Upper lobe of right lung (tissue), 1 donor: ENCODE measurements around the gene SLC2A2. TPM values are rescaled to one million over a fixed set of nuclear protein-coding genes. Genes with fewer than 3 reads are reported as not detected.
A peak's percentile ranks its signal among the peaks of the same experiment; 100 is the strongest.

Source experiments
- ATAC-seq: fragments of 200-7000 bp; cut with Tn5 transposase; one replicate; pipeline ENCODE4 v1.9.1; 2020; ENCODE audit warnings: mild to moderate bottlenecking, moderate library complexity
- DNase-seq: peaks from one replicate; pipeline ENCODE4 v3.0.0-alpha.2; 2020
- H3K27ac ChIP-seq: fragments of 200-600 bp; one replicate; pipeline ENCODE4 v1.8.0; 2022
- H3K27me3 ChIP-seq: fragments of 200-600 bp; one replicate; pipeline ENCODE4 v1.8.0; 2022; ENCODE audit warnings: mild to moderate bottlenecking
- H3K36me3 ChIP-seq: fragments of 200-600 bp; one replicate; pipeline ENCODE4 v1.8.0; 2022
- H3K4me1 ChIP-seq: fragments of 200-600 bp; one replicate; pipeline ENCODE4 v1.8.0; 2022
- H3K4me3 ChIP-seq: fragments of 200-600 bp; one replicate; pipeline ENCODE4 v1.8.0; 2022; ENCODE audit warnings: mild to moderate bottlenecking
- H3K9me3 ChIP-seq: fragments of 200-600 bp; one replicate; pipeline ENCODE4 v1.8.0; 2022
- intact Hi-C: fragments of 100-400 bp; cut with DNase I; formaldehyde crosslinking; loops from one replicate; pipeline ENCODE4 v1.11.0; 2022
- total RNA-seq: library from RNA; stranded (reverse); fragmentation: NEBNext Ultra II Directional; extraction: Animal tissue kit (Norgen Biotek cat#: 25700); gene quantifications from one replicate; pipeline ENCODE4 v1.2.1, GENCODE V29; 2021
- TF ChIP-seq, protein P1 (sequence below): fragments of 200-600 bp; IDR thresholded peaks from one replicate; pipeline ENCODE4 v1.8.0; 2022; ENCODE audit warnings: antibody characterized with exemption
- donor health status: DM: no; HTN: yes; CAD: no; lungs with severe emphysema.

SLC2A2 gene
- total RNA-seq, 1 donor from 2014 or later: not detected

DNA sequence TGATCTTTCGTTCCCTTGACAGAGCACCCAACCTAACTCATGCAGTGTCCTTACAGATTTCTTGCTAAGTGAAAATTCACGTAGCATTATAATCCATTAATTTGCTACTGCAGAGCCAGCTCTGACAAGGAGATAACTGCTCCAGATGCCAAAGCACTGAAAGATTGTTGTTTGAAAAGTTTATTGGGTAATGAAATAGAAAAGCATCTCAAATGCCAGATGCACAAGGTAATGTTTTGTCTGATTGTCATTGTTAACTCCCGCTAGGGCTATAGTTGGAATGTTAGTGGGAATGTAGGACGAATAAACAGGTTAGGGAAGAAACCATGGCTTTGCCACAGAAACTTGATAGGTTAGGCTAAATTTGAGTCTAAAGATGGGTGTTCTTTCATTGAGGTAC lies 20.2 kb upstream of the SLC2A2 start:
- Histone ChIP-seq H3K27ac (no peak overlapping the region), H3K9me3 (no peaks in the 10 kb centered on the region), H3K36me3 (no peaks in the 10 kb centered on the region), H3K4me1 (peaks cover 4% of the 10 kb centered on the region), H3K4me3 (no peak overlapping the region), H3K27me3 (peaks cover 6% of the 10 kb centered on the region)
- ATAC-seq: no peak
- intact Hi-C loops: loop anchor here (5.0 kb wide), 1 partner anchor 521 kb away; no protein-coding TSS in a partner anchor
- DNase-seq: no peak
- TF ChIP-seq, protein P1, sequence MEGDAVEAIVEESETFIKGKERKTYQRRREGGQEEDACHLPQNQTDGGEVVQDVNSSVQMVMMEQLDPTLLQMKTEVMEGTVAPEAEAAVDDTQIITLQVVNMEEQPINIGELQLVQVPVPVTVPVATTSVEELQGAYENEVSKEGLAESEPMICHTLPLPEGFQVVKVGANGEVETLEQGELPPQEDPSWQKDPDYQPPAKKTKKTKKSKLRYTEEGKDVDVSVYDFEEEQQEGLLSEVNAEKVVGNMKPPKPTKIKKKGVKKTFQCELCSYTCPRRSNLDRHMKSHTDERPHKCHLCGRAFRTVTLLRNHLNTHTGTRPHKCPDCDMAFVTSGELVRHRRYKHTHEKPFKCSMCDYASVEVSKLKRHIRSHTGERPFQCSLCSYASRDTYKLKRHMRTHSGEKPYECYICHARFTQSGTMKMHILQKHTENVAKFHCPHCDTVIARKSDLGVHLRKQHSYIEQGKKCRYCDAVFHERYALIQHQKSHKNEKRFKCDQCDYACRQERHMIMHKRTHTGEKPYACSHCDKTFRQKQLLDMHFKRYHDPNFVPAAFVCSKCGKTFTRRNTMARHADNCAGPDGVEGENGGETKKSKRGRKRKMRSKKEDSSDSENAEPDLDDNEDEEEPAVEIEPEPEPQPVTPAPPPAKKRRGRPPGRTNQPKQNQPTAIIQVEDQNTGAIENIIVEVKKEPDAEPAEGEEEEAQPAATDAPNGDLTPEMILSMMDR: no peak

DNA sequence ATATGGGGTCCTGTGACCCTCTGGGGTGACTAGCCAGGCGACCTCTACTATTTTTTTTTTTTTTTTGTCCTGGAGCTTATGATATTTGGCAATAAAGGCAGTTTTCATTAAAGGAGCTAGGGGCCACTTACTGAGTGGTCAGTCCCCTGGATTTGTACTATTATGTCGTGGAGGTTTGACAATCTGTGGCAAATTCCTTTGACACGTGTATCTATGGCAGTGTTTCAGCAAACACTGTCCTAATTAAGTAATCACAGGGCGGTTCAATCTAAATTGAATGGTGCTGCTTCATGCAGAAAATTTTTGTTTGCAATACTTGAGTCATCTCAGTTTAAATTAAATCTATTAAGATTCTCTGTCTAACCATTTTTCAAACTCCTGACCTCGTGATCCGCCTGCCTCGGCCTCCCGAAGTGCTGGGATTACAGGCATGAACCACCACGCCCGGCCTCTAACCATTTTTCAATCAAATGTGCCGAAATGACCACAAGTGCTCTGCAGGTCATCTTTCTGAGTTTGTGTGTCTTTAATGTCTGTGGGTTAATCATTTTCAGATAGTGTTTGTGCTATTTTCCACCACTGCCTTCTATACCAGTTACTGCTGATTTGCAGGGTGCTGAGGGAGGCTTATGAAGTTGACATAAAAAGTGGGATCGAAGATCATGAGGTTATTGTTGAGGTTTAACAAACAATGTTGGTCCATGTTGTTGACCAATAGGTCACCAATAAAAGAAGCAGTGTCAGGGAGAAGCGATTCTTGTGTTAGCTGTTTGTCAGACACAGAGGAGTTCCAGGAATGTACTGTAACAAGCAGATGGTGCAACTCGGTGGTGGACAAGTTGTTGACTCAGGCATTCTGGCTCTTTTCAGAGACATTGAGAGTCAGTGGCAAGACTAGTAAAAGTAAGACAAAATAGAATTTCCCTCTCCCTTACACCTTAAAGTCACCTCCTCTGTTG lies 18.6 kb upstream of the SLC2A2 start:
- ATAC-seq: peak; percentile 80
- Histone ChIP-seq H3K27ac (no peak overlapping the region), H3K4me3 (no peak overlapping the region), H3K4me1 (peaks cover 4% of the 10 kb centered on the region), H3K9me3 (no peaks in the 10 kb centered on the region), H3K27me3 (peaks cover 6% of the 10 kb centered on the region), H3K36me3 (no peaks in the 10 kb centered on the region)
- DNase-seq: no peak
- intact Hi-C loops: loop anchor here (5.0 kb wide), 1 partner anchor 522 kb away; no protein-coding TSS in a partner anchor
- TF ChIP-seq, protein P1: no peak

DNA sequence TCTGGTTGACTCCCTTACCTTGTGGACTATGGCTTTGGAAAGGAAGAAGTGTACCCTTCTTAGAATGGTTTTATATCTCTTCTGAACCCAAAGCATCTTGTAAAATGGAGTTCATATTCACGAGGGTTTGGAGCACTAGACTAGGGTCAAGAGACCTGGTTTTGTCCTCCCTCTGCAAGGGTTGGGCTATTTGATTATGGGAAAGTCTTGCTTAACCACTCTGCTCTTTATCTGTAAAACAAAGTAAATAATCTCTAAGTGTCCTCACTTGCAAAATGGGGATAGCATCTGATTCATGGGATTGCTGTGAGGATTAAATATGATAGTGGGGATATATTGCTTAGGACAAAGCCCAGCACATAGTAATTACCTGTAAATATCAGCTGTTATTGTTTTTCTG lies 17.9 kb upstream of the SLC2A2 start:
- ATAC-seq: no peak
- Histone ChIP-seq H3K27me3 (peaks cover 6% of the 10 kb centered on the region), H3K4me1 (peaks cover 4% of the 10 kb centered on the region), H3K36me3 (no peaks in the 10 kb centered on the region), H3K9me3 (no peaks in the 10 kb centered on the region), H3K4me3 (no peak overlapping the region), H3K27ac (no peak overlapping the region)
- DNase-seq: no peak
- TF ChIP-seq, protein P1: no peak
- intact Hi-C loops: no loop called here

DNA sequence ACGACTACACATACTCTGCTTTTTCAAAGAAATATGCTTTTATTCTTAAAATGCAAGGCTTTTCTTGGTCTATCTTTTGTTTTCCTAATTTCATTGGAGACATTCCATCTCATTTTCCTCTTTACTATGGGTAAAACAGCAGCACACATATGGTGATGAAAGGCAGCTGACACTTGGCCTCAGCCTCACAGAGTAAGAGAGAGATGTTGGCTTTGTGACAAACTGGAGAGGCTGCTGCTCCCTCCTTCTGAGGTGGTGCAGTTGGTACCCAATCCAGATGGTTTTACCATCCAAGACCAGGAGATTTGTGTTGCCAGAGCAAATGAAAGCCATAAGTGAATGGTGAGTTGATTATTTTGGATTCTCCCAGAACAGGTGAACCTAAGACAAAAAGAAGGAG lies 13.2 kb upstream of the SLC2A2 start:
- Histone ChIP-seq H3K27me3 (peaks cover 6% of the 10 kb centered on the region), H3K4me1 (peaks cover 4% of the 10 kb centered on the region), H3K4me3 (no peak overlapping the region), H3K9me3 (no peaks in the 10 kb centered on the region), H3K36me3 (no peaks in the 10 kb centered on the region), H3K27ac (no peak overlapping the region)
- TF ChIP-seq, protein P1: no peak
- intact Hi-C loops: no loop called here
- no peak for DNase-seq
- ATAC-seq: no peak

DNA sequence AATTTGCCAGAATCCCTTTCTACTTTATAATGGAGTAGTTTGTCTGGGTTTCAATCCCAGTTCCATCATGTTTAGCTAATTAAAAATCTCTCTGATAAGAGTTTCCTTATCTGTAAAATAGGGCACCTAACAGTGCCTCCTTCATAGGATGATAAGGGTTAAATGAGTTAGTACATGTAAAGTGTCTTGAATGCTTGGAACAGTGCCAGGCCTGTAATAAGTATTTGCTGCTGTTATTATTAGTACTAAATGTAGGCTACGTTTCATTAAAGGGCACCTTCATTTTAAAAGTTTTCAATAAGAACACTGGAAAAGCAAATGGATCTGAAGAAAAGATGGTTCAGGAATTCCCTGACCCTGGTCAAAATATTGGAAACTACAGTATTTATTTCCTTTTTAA lies 11.8 kb upstream of the SLC2A2 start:
- no peaks in the 10 kb centered on the region for H3K9me3 ChIP-seq
- no peaks in the 10 kb centered on the region for H3K36me3 ChIP-seq
- H3K4me3 ChIP-seq: no peak overlapping the region
- H3K27ac ChIP-seq: no peak overlapping the region
- H3K27me3 ChIP-seq: peaks cover 3% of the 10 kb centered on the region
- no peaks in the 10 kb centered on the region for H3K4me1 ChIP-seq
- no peak for ATAC-seq
- TF ChIP-seq, protein P1: no peak
- no peak for DNase-seq
- intact Hi-C loops: no loop called here
